Astrocyte (in vitro differentiated cells and primary cell): Measurements from ENCODE around the gene CLDN6. TPM values are rescaled to one million over a fixed set of nuclear protein-coding genes. Genes with fewer than 3 reads are reported as not detected.

Experiments used
- DNase-seq: peaks from one replicate; pipeline ENCODE4 v3.0.0-alpha.2; 2010; ENCODE audit warnings: low read depth
- FAIRE-seq: peaks from 2 replicates; lab custom pipeline; 2011; peaks lifted over from hg19 to GRCh38; lab: Jason Lieb, UNC
- H2AFZ ChIP-seq: 2 replicates; pipeline ENCODE4 v1.6.0; 2012; ENCODE audit warnings: low read depth, low read length, inconsistent platforms
- H3K27ac ChIP-seq: 2 replicates; pipeline ENCODE4 v1.5.1; 2011; ENCODE audit warnings: low read depth, low read length, inconsistent platforms
- H3K27me3 ChIP-seq: 2 replicates; pipeline ENCODE4 v1.6.0; 2011; ENCODE audit warnings: low read length, inconsistent platforms; ENCODE audit not compliant: insufficient read depth
- H3K36me3 ChIP-seq: 2 replicates; pipeline ENCODE4 v1.5.1; 2011; ENCODE audit warnings: low read length, inconsistent platforms; ENCODE audit not compliant: insufficient read depth
- H3K4me1 ChIP-seq: 2 replicates; pipeline ENCODE4 v1.5.1; 2011; ENCODE audit warnings: low read length, inconsistent platforms; ENCODE audit not compliant: insufficient read depth
- H3K4me2 ChIP-seq: 2 replicates; pipeline ENCODE4 v1.6.0; 2012; ENCODE audit warnings: low read length, inconsistent platforms
- H3K4me3 ChIP-seq: 2 replicates; pipeline ENCODE4 v1.5.1; 2011; ENCODE audit warnings: low read depth, mild to moderate bottlenecking, low read length, inconsistent platforms; ENCODE audit not compliant: insufficient read depth
- H3K79me2 ChIP-seq: 2 replicates; pipeline ENCODE4 v1.6.0; 2012; ENCODE audit warnings: mild to moderate bottlenecking, low read length, inconsistent platforms; ENCODE audit not compliant: insufficient read depth
- H3K9ac ChIP-seq: 2 replicates; pipeline ENCODE4 v1.6.0; 2012; ENCODE audit warnings: mild to moderate bottlenecking, low read length, inconsistent platforms
- H3K9me3 ChIP-seq: 2 replicates; pipeline ENCODE4 v1.5.1; 2012; ENCODE audit warnings: low read depth, mild to moderate bottlenecking, low read length, inconsistent platforms; ENCODE audit not compliant: insufficient read depth
- H4K20me1 ChIP-seq: 2 replicates; pipeline ENCODE4 v1.6.0; 2012; ENCODE audit warnings: low read length, inconsistent platforms; ENCODE audit not compliant: insufficient read depth
- H3K27ac Mint-ChIP-seq: one replicate; pipeline ENCODE4 v1.8.0; 2021; ENCODE audit warnings: mild to moderate bottlenecking, mixed read lengths; ENCODE audit not compliant: unreplicated experiment
- H3K27me3 Mint-ChIP-seq: one replicate; pipeline ENCODE4 v1.8.0; 2021; ENCODE audit warnings: low read depth, mixed read lengths; ENCODE audit not compliant: unreplicated experiment
- H3K36me3 Mint-ChIP-seq: one replicate; pipeline ENCODE4 v1.8.0; 2021; ENCODE audit warnings: low read depth, mixed read lengths; ENCODE audit not compliant: unreplicated experiment
- H3K4me1 Mint-ChIP-seq: one replicate; pipeline ENCODE4 v1.8.0; 2021; ENCODE audit warnings: low read depth, mixed read lengths; ENCODE audit not compliant: unreplicated experiment
- H3K4me3 Mint-ChIP-seq: one replicate; pipeline ENCODE4 v1.8.0; 2021; ENCODE audit warnings: mild to moderate bottlenecking, moderate library complexity, mixed read lengths; ENCODE audit not compliant: unreplicated experiment
- H3K9me3 Mint-ChIP-seq: one replicate; pipeline ENCODE4 v1.8.0; 2021; ENCODE audit warnings: mild to moderate bottlenecking, mixed read lengths; ENCODE audit not compliant: unreplicated experiment
- CTCF ChIP-seq: IDR thresholded peaks from 2 replicates; pipeline ENCODE4 v1.5.1; 2011; ENCODE audit warnings: low read depth, mild to moderate bottlenecking, inconsistent platforms, low read length, moderate library complexity; ENCODE audit not compliant: insufficient read depth
- EZH2 ChIP-seq: IDR thresholded peaks from 2 replicates; pipeline ENCODE4 v1.6.1; 2012; ENCODE audit warnings: mild to moderate bottlenecking, low read length, inconsistent platforms; ENCODE audit not compliant: insufficient read depth
- total RNA-seq: library from RNA; stranded (reverse); gene quantifications from 2 replicates; pipeline ENCODE4 v1.2.1, GENCODE V29; 2021

The CLDN6 gene
- total RNA-seq, 1 donor from 2014 or later = 584 TPM

- Mint-ChIP-seq H3K9me3 (no peaks in the 10 kb centered on the region), H3K4me1 (no peaks in the 10 kb centered on the region), H3K4me3 (no peak overlapping the region), H3K27ac (no peak overlapping the region), H3K36me3 (no peaks in the 10 kb centered on the region), H3K27me3 (peaks cover 14% of the 10 kb centered on the region)
- H3K4me3 ChIP-seq = no peak overlapping the region
- H2AFZ ChIP-seq = no peak overlapping the region
- TF ChIP-seq EZH2 = no peak
- TF ChIP-seq CTCF = no peak
- DNase-seq (no peak), FAIRE-seq (no peak)
- H3K36me3 ChIP-seq = no peaks in the 10 kb centered on the region
- H3K4me2 ChIP-seq = no peak overlapping the region
- H3K4me1 ChIP-seq = peaks cover 2% of the 10 kb centered on the region
- H4K20me1 ChIP-seq = peaks cover 21% of the 10 kb centered on the region
- no peaks in the 10 kb centered on the region for H3K27me3 ChIP-seq
- H3K27ac ChIP-seq = no peak overlapping the region
- H3K79me2 ChIP-seq = no peaks in the 10 kb centered on the region
- H3K9me3 ChIP-seq = no peaks in the 10 kb centered on the region
- no peak overlapping the region for H3K9ac ChIP-seq
Measured at GRCh38 chr16:2973605-2974318, 44.2 kb downstream of the CLDN6 start.

GRCh38 chr16:2973093-2973492 is 44.9 kb downstream of the CLDN6 start:
- H3K4me1 ChIP-seq = peaks cover 4% of the 10 kb centered on the region
- no peaks in the 10 kb centered on the region for H3K79me2 ChIP-seq
- H3K9me3 Mint-ChIP-seq = no peaks in the 10 kb centered on the region
- no peaks in the 10 kb centered on the region for H3K9me3 ChIP-seq
- no peaks in the 10 kb centered on the region for H3K4me1 Mint-ChIP-seq
- no peak overlapping the region for H3K9ac ChIP-seq
- peaks cover 16% of the 10 kb centered on the region for H3K27me3 Mint-ChIP-seq
- peaks cover 3% of the 10 kb centered on the region for H3K36me3 Mint-ChIP-seq
- no peaks in the 10 kb centered on the region for H3K36me3 ChIP-seq
- peaks cover 2% of the 10 kb centered on the region for H3K27me3 ChIP-seq
- no peak overlapping the region for H2AFZ ChIP-seq
- no peak overlapping the region for H3K4me2 ChIP-seq
- H3K27ac Mint-ChIP-seq = no peak overlapping the region
- DNase-seq (no peak), FAIRE-seq (no peak)
- TF ChIP-seq CTCF (no peak), EZH2 (no peak)
- no peak overlapping the region for H3K4me3 Mint-ChIP-seq
- H3K27ac ChIP-seq = no peak overlapping the region
- H3K4me3 ChIP-seq = no peak overlapping the region
- peaks cover 27% of the 10 kb centered on the region for H4K20me1 ChIP-seq
